ENCODE measurements around the gene LSM2.

Gene LSM2

DNA sequence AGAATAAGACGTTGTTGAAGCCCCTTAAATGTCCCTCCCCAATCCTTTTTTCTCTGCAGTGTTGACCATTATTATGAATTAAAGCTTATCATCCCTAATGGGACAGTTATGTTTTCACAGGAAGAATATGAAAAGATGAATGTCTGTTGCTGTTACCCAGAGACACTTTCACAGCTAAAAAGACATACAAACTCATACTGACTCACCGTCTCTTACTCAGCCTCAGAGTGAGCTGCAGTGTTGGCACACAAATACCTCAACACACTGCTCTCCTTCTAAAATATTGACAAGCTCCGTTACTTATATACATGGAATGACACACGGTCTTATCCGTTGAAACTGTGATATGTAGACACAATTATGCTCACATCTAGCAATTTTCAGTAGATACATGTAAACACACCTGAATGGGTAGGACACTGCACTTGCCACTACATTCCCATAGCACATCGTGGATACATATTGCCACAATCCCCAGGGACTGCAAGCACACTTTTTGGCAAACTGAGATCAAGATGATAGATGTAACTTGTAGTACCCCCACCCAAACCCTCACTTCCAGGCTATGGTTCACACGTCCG is 53.9 kb downstream of the LSM2 start:
- DNase-seq (ENCODE audit: extremely low read depth, low read depth), result no peak
- no peak for TF ChIP-seq CTCF (IDR thresholded peaks at IDR 0.05; ENCODE audit: low read depth, low read length, missing control alignments)
- no peak overlapping the region for H3K4me3 ChIP-seq (replicated peaks; ENCODE audit: low read depth, low read length)

- no peak for TF ChIP-seq CTCF (IDR thresholded peaks at IDR 0.05; ENCODE audit: low read depth, low read length, missing control alignments)
- DNase-seq (ENCODE audit: extremely low read depth, low read depth), result no peak
- H3K4me3 ChIP-seq (replicated peaks; ENCODE audit: low read depth, low read length), result no peak overlapping the region
Observed at GRCh38 chr6:31750411-31751022, 56.2 kb downstream of the LSM2 start.

DNA sequence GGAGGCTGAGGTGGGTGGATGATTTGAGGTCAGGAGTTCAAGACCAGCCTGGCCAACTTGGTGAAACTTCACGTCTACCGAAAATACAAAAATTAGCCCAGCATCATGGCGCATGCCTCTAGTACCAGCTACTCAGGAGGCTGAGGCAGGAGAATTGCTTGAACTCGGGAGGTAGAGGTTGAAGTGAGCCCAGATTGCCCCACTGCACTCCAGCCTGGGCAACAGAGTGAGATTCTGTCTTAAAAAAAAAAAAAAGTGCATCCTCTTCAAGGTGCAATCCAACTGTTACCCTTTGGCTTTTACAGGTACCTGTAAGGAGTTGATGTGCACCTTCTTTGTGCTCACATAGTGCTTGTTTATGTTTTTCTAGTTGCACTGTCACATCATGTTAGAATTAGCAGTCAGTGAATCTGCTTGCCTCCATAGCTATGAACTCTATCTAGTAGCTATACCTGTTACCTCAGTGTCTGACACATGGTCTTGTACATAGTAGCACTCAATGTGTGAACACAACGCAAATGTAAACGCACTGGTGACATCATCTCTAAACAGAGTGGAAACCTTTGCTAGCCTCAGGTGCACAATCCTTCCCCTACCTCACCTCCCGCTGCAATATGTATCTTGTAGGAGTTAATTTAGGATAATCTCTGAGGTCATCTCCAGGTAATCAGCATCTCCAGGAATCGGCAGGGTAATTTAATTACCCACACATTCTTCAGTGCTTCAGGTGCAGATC is 57.3 kb downstream of the LSM2 start:
- no peak for DNase-seq (ENCODE audit: extremely low read depth, low read depth)
- no peak for TF ChIP-seq CTCF (IDR thresholded peaks at IDR 0.05; ENCODE audit: low read depth, low read length, missing control alignments)
- H3K4me3 ChIP-seq (replicated peaks; ENCODE audit: low read depth, low read length), result no peak overlapping the region

All from HFF-Myc (cell line).